HEK293 (cell line): ENCODE results near the gene CORO2B.

ENCODE experiments used
- WT1 ChIP-seq: fragments of 450-650 bp; formaldehyde crosslinking; IDR thresholded peaks from 2 replicates; pipeline ENCODE4 v1.5.1; 2016; ENCODE audit warnings: missing biosample characterization, missing genetic modification characterization
- ZNF184 ChIP-seq: fragments of 450-650 bp; IDR thresholded peaks from 2 replicates; pipeline ENCODE4 v1.5.1; 2018; ENCODE audit warnings: missing biosample characterization, mild to moderate bottlenecking, missing genetic modification characterization
- ZNF23 ChIP-seq: fragments of 450-650 bp; formaldehyde crosslinking; IDR thresholded peaks from 2 replicates; pipeline ENCODE4 v1.5.1; 2016; ENCODE audit warnings: missing biosample characterization, missing genetic modification characterization, borderline replicate concordance
- ZNF514 ChIP-seq: fragments of 450-650 bp; formaldehyde crosslinking; IDR thresholded peaks from 2 replicates; pipeline ENCODE4 v1.5.1; 2016; ENCODE audit warnings: missing biosample characterization, missing genetic modification characterization
- ZSCAN23 ChIP-seq: fragments of 450-650 bp; formaldehyde crosslinking; IDR thresholded peaks from 2 replicates; pipeline ENCODE4 v1.5.1; 2016; ENCODE audit warnings: missing biosample characterization, missing genetic modification characterization
- TF ChIP-seq, protein P1 (sequence below): fragments of 450-650 bp; formaldehyde crosslinking; IDR thresholded peaks from 2 replicates; pipeline ENCODE4 v1.5.1; 2016; ENCODE audit warnings: missing biosample characterization, missing genetic modification characterization
- TF ChIP-seq, protein P2 (sequence below): fragments of 450-650 bp; formaldehyde crosslinking; IDR thresholded peaks from 2 replicates; pipeline ENCODE4 v1.5.1; 2016; ENCODE audit warnings: missing biosample characterization, missing genetic modification characterization

DNA sequence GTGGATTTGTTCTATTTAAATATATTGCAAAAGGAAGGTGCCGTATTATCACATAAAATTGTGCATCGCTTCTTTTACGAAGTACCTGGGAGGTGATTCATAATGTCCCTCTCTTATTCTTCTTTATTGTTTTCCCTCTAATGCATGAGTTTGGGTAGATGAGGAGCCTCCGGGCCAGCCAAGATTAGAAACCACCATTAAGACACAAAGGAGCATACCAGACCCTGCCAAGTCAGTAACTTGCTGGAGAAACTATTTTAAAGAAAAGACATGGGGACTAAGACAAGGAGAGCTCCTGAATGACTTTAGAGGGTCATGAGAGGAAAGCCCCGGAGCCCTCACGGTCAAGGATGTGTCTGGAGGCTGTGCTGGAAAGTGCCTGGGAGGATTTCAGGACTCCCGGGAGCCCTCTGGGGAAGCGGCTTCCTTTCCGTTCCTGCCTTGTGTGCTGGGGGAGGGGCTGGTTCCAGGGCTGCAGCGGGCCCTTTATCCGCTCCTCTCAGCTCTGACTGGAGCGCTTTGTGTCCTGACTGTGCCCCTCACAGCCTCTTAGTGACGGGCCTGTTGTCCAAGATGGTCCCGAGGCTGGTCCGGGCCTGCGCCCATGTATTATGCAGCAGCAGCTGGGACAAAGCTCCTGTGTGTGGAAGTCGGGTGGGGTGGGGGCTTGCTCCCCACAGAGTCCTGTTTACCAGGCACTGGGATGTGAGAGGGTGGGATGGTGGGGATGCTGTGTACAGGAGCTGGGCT, 35.7 kb downstream of the CORO2B start:
- TF ChIP-seq, protein P1, sequence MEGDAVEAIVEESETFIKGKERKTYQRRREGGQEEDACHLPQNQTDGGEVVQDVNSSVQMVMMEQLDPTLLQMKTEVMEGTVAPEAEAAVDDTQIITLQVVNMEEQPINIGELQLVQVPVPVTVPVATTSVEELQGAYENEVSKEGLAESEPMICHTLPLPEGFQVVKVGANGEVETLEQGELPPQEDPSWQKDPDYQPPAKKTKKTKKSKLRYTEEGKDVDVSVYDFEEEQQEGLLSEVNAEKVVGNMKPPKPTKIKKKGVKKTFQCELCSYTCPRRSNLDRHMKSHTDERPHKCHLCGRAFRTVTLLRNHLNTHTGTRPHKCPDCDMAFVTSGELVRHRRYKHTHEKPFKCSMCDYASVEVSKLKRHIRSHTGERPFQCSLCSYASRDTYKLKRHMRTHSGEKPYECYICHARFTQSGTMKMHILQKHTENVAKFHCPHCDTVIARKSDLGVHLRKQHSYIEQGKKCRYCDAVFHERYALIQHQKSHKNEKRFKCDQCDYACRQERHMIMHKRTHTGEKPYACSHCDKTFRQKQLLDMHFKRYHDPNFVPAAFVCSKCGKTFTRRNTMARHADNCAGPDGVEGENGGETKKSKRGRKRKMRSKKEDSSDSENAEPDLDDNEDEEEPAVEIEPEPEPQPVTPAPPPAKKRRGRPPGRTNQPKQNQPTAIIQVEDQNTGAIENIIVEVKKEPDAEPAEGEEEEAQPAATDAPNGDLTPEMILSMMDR (tag by site-specific recombination) = no peak
- TF ChIP-seq ZNF514 (tag by site-specific recombination) (no peak), WT1 (tag by site-specific recombination) (no peak), ZNF23 (tag by site-specific recombination) (no peak), ZSCAN23 (tag by site-specific recombination) (no peak), ZNF184 (tag by site-specific recombination) (no peak)
- TF ChIP-seq, protein P2, sequence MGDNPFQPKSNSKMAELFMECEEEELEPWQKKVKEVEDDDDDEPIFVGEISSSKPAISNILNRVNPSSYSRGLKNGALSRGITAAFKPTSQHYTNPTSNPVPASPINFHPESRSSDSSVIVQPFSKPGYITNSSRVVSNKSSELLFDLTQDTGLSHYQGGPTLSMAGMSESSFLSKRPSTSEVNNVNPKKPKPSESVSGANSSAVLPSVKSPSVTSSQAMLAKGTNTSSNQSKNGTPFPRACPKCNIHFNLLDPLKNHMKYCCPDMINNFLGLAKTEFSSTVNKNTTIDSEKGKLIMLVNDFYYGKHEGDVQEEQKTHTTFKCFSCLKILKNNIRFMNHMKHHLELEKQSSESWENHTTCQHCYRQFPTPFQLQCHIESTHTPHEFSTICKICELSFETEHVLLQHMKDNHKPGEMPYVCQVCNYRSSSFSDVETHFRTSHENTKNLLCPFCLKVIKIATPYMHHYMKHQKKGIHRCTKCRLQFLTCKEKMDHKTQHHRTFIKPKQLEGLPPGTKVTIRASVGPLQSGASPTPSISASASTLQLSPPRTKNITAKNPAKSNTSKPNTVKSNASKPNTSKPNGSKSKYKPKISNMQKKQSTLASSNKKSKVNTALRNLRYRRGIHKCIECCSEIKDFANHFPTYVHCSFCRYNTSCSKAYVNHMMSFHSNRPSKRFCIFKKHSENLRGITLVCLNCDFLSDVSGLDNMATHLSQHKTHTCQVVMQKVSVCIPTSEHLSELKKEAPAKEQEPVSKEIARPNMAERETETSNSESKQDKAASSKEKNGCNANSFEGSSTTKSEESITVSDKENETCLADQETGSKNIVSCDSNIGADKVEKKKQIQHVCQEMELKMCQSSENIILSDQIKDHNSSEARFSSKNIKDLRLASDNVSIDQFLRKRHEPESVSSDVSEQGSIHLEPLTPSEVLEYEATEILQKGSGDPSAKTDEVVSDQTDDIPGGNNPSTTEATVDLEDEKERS (tag by site-specific recombination) = no peak
